GM23248 (cell line): ENCODE data around the gene AHSG. TPM values are rescaled to one million over a fixed set of nuclear protein-coding genes. Genes with fewer than 3 reads are reported as not detected.

Source experiments
- DNase-seq: peaks from one replicate; pipeline ENCODE4 v3.0.0-alpha.2; 2015
- H2AFZ ChIP-seq: fragments of 200-600 bp; sonication (generic); 2 replicates; pipeline ENCODE4 v1.6.1; 2016; ENCODE audit warnings: antibody characterized with exemption
- H3F3A ChIP-seq: fragments of 200-600 bp; sonication (generic); 2 replicates; pipeline ENCODE4 v1.6.1; 2016; ENCODE audit warnings: mild to moderate bottlenecking, antibody characterized with exemption, mixed run types; ENCODE audit not compliant: insufficient read depth
- H3K27ac ChIP-seq: fragments of 200-600 bp; sonication (generic); 2 replicates; pipeline ENCODE4 v1.5.1; 2016; ENCODE audit warnings: mild to moderate bottlenecking
- H3K27me3 ChIP-seq: fragments of 200-600 bp; sonication (generic); replicated peaks from 2 replicates; pipeline ENCODE4 v1.6.1; 2016; ENCODE audit warnings: mild to moderate bottlenecking; ENCODE audit not compliant: insufficient read depth
- H3K36me3 ChIP-seq: fragments of 200-600 bp; sonication (generic); 2 replicates; pipeline ENCODE4 v1.6.1; 2016; ENCODE audit warnings: low read depth, mild to moderate bottlenecking
- H3K4me1 ChIP-seq: fragments of 200-600 bp; sonication (generic); 2 replicates; pipeline ENCODE4 v1.6.1; 2016; ENCODE audit warnings: mild to moderate bottlenecking; ENCODE audit not compliant: insufficient read depth
- H3K4me2 ChIP-seq: fragments of 200-600 bp; sonication (generic); one replicate; pipeline ENCODE4 v1.6.1; 2016; ENCODE audit warnings: mild to moderate bottlenecking; ENCODE audit not compliant: unreplicated experiment
- H3K4me3 ChIP-seq: fragments of 200-600 bp; sonication (generic); 2 replicates; pipeline ENCODE4 v1.5.1; 2016; ENCODE audit warnings: mild to moderate bottlenecking
- H3K79me2 ChIP-seq: fragments of 200-600 bp; sonication (generic); 2 replicates; pipeline ENCODE4 v1.6.1; 2016; ENCODE audit warnings: mild to moderate bottlenecking; ENCODE audit not compliant: insufficient read depth
- H3K9ac ChIP-seq: fragments of 200-600 bp; sonication (generic); 2 replicates; pipeline ENCODE4 v1.6.1; 2016; ENCODE audit warnings: mild to moderate bottlenecking
- H3K9me2 ChIP-seq: fragments of 200-600 bp; sonication (generic); 2 replicates; pipeline ENCODE4 v1.6.1; 2016; ENCODE audit warnings: mixed run types, mild to moderate bottlenecking, moderate library complexity; ENCODE audit not compliant: insufficient read depth
- H3K9me3 ChIP-seq: fragments of 200-600 bp; sonication (generic); one replicate; pipeline ENCODE4 v1.6.1; 2017; ENCODE audit warnings: low read depth
- H4K20me1 ChIP-seq: fragments of 200-600 bp; sonication (generic); 2 replicates; pipeline ENCODE4 v1.6.0; 2016; ENCODE audit not compliant: insufficient read depth
- EZH2 ChIP-seq: fragments of 200-600 bp; sonication (generic); IDR thresholded peaks from 2 replicates; pipeline ENCODE4 v1.6.1; 2018; ENCODE audit warnings: antibody characterized with exemption, mild to moderate bottlenecking; ENCODE audit not compliant: insufficient read depth, poor library complexity, severe bottlenecking
- EZH2phosphoT487 ChIP-seq: fragments of 200-600 bp; sonication (generic); IDR thresholded peaks from 2 replicates; pipeline ENCODE4 v1.6.1; 2018; ENCODE audit warnings: antibody characterized with exemption, moderate library complexity, mild to moderate bottlenecking, low read depth; ENCODE audit not compliant: insufficient read depth
- WGBS, 2 experiments: methylation state at CpG; one replicate each; pipeline ENCODE4 v1.1.6; 2015 to 2017; ENCODE audit warnings: low lambda C conversion rate in 2 of 2, low coverage in 1 of 2; ENCODE audit errors: missing lambda C conversion rate in 2 of 2; 5-methylcytosine and 5-hydroxymethylcytosine counted together
- in situ Hi-C: fragments of 300-500 bp; cut with MboI; formaldehyde crosslinking; loops from 2 replicates; pipeline ENCODE4 v1.15.0; 2020
- polyA plus RNA-seq: library from polyadenylated mRNA; unstranded; fragments of >200 nt; fragmentation: Nextera tagmentation; extraction: Ambion mirVana; gene quantifications from 2 replicates; pipeline ENCODE4 v1.2.1, GENCODE V29; 2016
- total RNA-seq: library from RNA; depleted of rRNA; stranded (reverse); fragments of >200 nt; shearing (Covaris generic); gene quantifications from 2 replicates; pipeline ENCODE4 v1.2.3, GENCODE V29; 2014

Gene AHSG
- total and polyA plus RNA-seq, 2 experiments from 2014 or later: not detected

GRCh38 chr3:186596568-186597287 is 16.1 kb upstream of the AHSG start:
- no peak overlapping the region for H3K4me3 ChIP-seq
- H3K27ac ChIP-seq: no peak overlapping the region
- no peaks in the 10 kb centered on the region for H3K9me2 ChIP-seq
- no peaks in the 10 kb centered on the region; the same call in 1 of the 2 replicates for H3K4me1 ChIP-seq
- TF ChIP-seq EZH2: no peak
- TF ChIP-seq EZH2phosphoT487: no peak
- no peaks in the 10 kb centered on the region for H3K79me2 ChIP-seq
- no peaks in the 10 kb centered on the region for H3K36me3 ChIP-seq
- H3K4me2 ChIP-seq: no peak overlapping the region
- H2AFZ ChIP-seq: peak overlapping the region; percentile 71
- no peaks in the 10 kb centered on the region for H3K9me3 ChIP-seq
- peaks cover 8% of the 10 kb centered on the region; the same call in 1 of the 2 replicates for H3F3A ChIP-seq
- no peaks in the 10 kb centered on the region for H3K27me3 ChIP-seq
- H4K20me1 ChIP-seq: no peaks in the 10 kb centered on the region
- H3K9ac ChIP-seq: no peak overlapping the region
- in situ Hi-C loops: no loop called here
- DNase-seq: peak; percentile 21
- WGBS, 2 experiments: 40 to 43% methylated on average over 17 of the region's 17 CpGs

GRCh38 chr3:186598108-186598784 is 14.6 kb upstream of the AHSG start:
- Histone ChIP-seq H3K9ac (no peak overlapping the region), H3K27ac (no peak overlapping the region), H3K79me2 (no peaks in the 10 kb centered on the region), H3K27me3 (no peaks in the 10 kb centered on the region), H3K4me2 (no peak overlapping the region), H3K36me3 (no peaks in the 10 kb centered on the region), H3K4me1 (no peaks in the 10 kb centered on the region; the same call in 1 of the 2 replicates), H3K9me3 (no peaks in the 10 kb centered on the region), H4K20me1 (no peaks in the 10 kb centered on the region), H3F3A (peaks cover 8% of the 10 kb centered on the region; the same call in 1 of the 2 replicates), H3K4me3 (no peak overlapping the region), H3K9me2 (no peaks in the 10 kb centered on the region), H2AFZ (no peak overlapping the region)
- DNase-seq: peak; percentile 77
- in situ Hi-C loops: no loop called here
- whole genome bisulfite sequencing, 2 experiments: 42% methylated on average over 10 to 11 of the region's 11 CpGs
- no peak for TF ChIP-seq EZH2
- no peak for TF ChIP-seq EZH2phosphoT487

- no peak overlapping the region for H3K9ac ChIP-seq
- no peak overlapping the region for H2AFZ ChIP-seq
- no peak for DNase-seq
- TF ChIP-seq EZH2 (no peak), EZH2phosphoT487 (no peak)
- no peak overlapping the region for H3K4me3 ChIP-seq
- peaks cover 8% of the 10 kb centered on the region; the same call in 1 of the 2 replicates for H3F3A ChIP-seq
- 69 to 88% methylated on average over 4 of the region's 4 CpGs for WGBS, 2 experiments
- H3K9me2 ChIP-seq: no peaks in the 10 kb centered on the region
- no peaks in the 10 kb centered on the region for H4K20me1 ChIP-seq
- no peak overlapping the region for H3K27ac ChIP-seq
- no peaks in the 10 kb centered on the region for H3K9me3 ChIP-seq
- H3K4me2 ChIP-seq: no peak overlapping the region
- H3K4me1 ChIP-seq: no peaks in the 10 kb centered on the region; the same call in 1 of the 2 replicates
- no peaks in the 10 kb centered on the region for H3K79me2 ChIP-seq
- no peaks in the 10 kb centered on the region for H3K36me3 ChIP-seq
- in situ Hi-C loops: no loop called here
- H3K27me3 ChIP-seq: no peaks in the 10 kb centered on the region
Observed at GRCh38 chr3:186598794-186599141, 14.1 kb upstream of the AHSG start.

- Histone ChIP-seq H3K36me3 (no peaks in the 10 kb centered on the region), H3K9me2 (no peaks in the 10 kb centered on the region), H4K20me1 (no peaks in the 10 kb centered on the region), H3K4me3 (no peak overlapping the region), H3K4me2 (no peak overlapping the region), H3K79me2 (no peaks in the 10 kb centered on the region), H3K4me1 (no peaks in the 10 kb centered on the region; the same call in 1 of the 2 replicates), H3F3A (peaks cover 8% of the 10 kb centered on the region; the same call in 1 of the 2 replicates), H3K27me3 (no peaks in the 10 kb centered on the region), H3K27ac (no peak overlapping the region), H3K9me3 (no peaks in the 10 kb centered on the region), H2AFZ (no peak overlapping the region), H3K9ac (no peak overlapping the region)
- no peak for DNase-seq
- in situ Hi-C loops: no loop called here
- WGBS, 2 experiments: 72 to 76% methylated on average over 12 of the region's 12 CpGs
- TF ChIP-seq EZH2 (no peak), EZH2phosphoT487 (no peak)
Observed at GRCh38 chr3:186599142-186599784, 13.6 kb upstream of the AHSG start.
